NB4 (cell line): ENCODE results near the gene CMIP.

Source experiments
- CTCF ChIP-seq: IDR thresholded peaks from one replicate; pipeline ENCODE4 v1.5.1; 2012; ENCODE audit warnings: low read depth, low read length
- MYC ChIP-seq: IDR thresholded peaks from 2 replicates; pipeline ENCODE4 v1.6.1; 2011; ENCODE audit warnings: low read depth, low read length
- POLR2A ChIP-seq: IDR thresholded peaks from 2 replicates; pipeline ENCODE4 v1.6.1; 2011; ENCODE audit warnings: mild to moderate bottlenecking; ENCODE audit not compliant: insufficient read length; ENCODE audit errors: extremely low read depth

GRCh38 chr16:81692021-81692420, 247.4 kb downstream of the CMIP start:
- no peak for TF ChIP-seq CTCF
- TF ChIP-seq POLR2A = no peak
- TF ChIP-seq MYC = no peak
